Tongue (tissue), 2 donors: ENCODE results near the gene GABBR2. TPM values are rescaled to one million over a fixed set of nuclear protein-coding genes. Genes with fewer than 3 reads are reported as not detected.
A peak's percentile ranks its signal among the peaks of the same experiment; 100 is the strongest.

Source experiments
- DNase-seq: peaks from one replicate; pipeline ENCODE4 v3.0.0-alpha.2; 2015
- total RNA-seq: library from RNA; depleted of rRNA; stranded (reverse); fragments of >200 nt; gene quantifications from one replicate; pipeline ENCODE4 v1.2.3, GENCODE V29; 2014

The GABBR2 gene
- total RNA-seq, 1 donor from 2014 or later = 0.41 TPM

- DNase-seq = no peak
Measured at GRCh38 chr9:98634685-98635336, 73.9 kb downstream of the GABBR2 start.

- DNase-seq = no peak
Measured at GRCh38 chr9:98632839-98633238, 75.9 kb downstream of the GABBR2 start.

GRCh38 chr9:98627296-98627695 lies 81.4 kb downstream of the GABBR2 start:
- no peak for DNase-seq

GRCh38 chr9:98625728-98626127 lies 83.0 kb downstream of the GABBR2 start:
- no peak for DNase-seq

- no peak for DNase-seq
Measured at GRCh38 chr9:98619788-98620187, 88.9 kb downstream of the GABBR2 start.

- DNase-seq = no peak
Measured at GRCh38 chr9:98615633-98616032, 93.1 kb downstream of the GABBR2 start.

GRCh38 chr9:98614941-98615340 lies 93.8 kb downstream of the GABBR2 start:
- DNase-seq = no peak

GRCh38 chr9:98612061-98612752 lies 96.5 kb downstream of the GABBR2 start:
- no peak for DNase-seq

GRCh38 chr9:98611319-98611718 lies 97.4 kb downstream of the GABBR2 start:
- no peak for DNase-seq

- DNase-seq = no peak
Measured at GRCh38 chr9:98610711-98611110, 98.0 kb downstream of the GABBR2 start.

GRCh38 chr9:98610211-98610610 lies 98.5 kb downstream of the GABBR2 start:
- DNase-seq = no peak

- DNase-seq = no peak
Measured at GRCh38 chr9:98609646-98610045, 99.1 kb downstream of the GABBR2 start.

GRCh38 chr9:98607787-98608186 lies 100.9 kb downstream of the GABBR2 start:
- no peak for DNase-seq

- DNase-seq = no peak
Measured at GRCh38 chr9:98607152-98607551, 101.6 kb downstream of the GABBR2 start.

GRCh38 chr9:98606730-98607129 lies 102.0 kb downstream of the GABBR2 start:
- no peak for DNase-seq

- DNase-seq = no peak
Measured at GRCh38 chr9:98605116-98605515, 103.6 kb downstream of the GABBR2 start.

- DNase-seq = peak; percentile 17
Measured at GRCh38 chr9:98603821-98604383, 104.8 kb downstream of the GABBR2 start.

- DNase-seq = no peak
Measured at GRCh38 chr9:98602839-98603500, 105.8 kb downstream of the GABBR2 start.

GRCh38 chr9:98600631-98601030 lies 108.1 kb downstream of the GABBR2 start:
- no peak for DNase-seq

- no peak for DNase-seq
Measured at GRCh38 chr9:98599566-98600216, 109.0 kb downstream of the GABBR2 start.

GRCh38 chr9:98598861-98599260 lies 109.9 kb downstream of the GABBR2 start:
- no peak for DNase-seq

GRCh38 chr9:98597236-98597771 lies 111.4 kb downstream of the GABBR2 start:
- DNase-seq = no peak
